ENCODE measurements around the gene ATRNL1.
A peak's percentile ranks its signal among the peaks of the same experiment; 100 is the strongest.
"Not testable (repeated sequence)": the region's sequence is repeated elsewhere in the genome, so short reads cannot be mapped to it uniquely, and the experiment has no call there.

ATRNL1 gene

DNA sequence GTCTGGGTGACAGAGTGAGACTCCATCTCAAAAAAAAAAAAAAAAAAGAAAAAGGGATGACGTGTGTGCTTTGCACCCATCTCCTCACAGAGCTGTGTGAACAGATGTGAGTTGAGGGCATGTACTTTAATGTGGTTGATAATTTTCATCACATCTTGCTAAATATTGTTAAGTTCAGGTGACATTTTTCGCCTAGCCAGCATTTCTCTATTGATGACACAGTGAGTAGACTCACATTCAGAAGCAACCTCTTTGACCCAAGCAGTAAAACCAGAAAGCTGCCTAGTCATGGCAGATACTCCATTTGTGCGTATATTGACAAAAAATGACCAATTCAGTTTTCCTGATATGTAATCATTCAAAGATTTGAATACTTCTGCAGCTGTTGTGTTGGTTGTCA, 126.0 kb downstream of the ATRNL1 start:
- DNase-seq: no peak

DNA sequence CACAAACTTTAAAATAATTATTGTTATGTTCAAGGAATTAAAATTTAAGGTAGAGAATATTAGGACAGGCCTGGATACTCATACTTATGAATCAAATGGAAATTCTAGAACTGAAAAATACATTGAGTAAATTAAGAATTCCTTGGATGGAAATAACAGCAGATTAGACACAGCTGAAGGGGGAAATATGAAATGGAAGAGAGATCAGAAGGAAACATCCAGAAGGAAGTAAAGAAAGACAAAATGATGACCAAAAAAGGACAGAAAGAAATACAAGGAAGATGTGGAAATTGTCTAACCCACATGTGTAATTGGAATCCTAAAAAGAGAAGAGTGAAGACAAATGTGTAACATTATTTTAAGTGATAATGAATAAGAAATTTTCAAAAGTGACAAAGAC, 128.9 kb downstream of the ATRNL1 start:
- no peak for DNase-seq

DNA sequence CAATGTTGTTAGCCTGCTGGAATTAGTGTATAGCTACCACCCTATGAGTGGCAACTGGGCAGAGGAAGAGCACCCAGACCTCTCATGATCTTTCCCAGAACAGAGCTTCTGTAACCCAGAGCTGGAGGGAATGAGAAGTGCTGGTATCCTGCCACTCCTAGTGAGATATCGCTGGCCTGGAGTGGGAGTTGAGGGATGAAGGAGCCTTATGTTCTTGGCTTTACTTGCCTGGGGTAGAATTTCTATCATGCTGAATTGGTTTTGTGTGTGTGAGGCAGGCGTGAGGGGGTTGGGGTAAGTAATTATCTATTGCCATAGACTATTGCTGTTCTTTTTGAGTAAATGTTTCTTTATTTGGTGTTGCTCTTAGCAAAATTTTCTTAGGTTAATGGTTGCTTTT, 146.6 kb downstream of the ATRNL1 start:
- no peak for DNase-seq

DNA sequence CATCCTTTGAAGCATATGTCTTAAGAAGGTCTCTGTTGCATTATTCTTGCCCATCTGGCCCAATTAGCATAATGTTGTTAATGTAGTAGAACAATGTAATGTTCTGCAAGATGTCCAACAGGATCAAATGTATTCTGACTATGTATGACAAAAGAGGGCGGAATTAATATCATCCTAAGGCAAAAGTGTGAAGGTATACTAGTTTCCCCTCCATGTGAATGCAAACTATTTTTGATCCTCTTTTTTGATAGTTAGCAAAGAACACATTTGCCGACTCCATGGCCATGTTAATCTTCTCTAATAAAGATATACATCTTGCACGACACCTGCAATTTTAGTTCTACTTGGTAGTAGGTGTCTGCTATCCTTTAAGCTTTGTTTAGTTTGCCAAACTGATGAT, 157.6 kb downstream of the ATRNL1 start:
- DNase-seq: no peak

DNA sequence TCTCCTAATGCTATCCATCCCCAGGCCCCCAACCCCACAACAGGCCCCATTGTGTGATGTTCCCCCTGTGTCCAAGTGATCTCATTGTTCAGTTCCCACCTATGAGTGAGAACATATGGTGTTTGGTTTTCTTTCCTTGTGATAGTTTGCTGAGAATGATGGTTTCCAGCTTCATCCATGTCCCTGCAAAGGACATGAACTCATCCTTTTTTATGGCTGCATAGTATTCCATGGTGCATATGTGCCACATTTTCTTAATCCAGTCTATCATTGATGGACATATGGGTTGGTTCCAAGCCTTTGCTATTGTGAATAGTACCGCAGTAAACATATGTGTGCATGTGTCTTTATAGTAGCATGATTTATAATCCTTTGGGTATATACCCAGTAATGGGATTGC, 160.6 kb downstream of the ATRNL1 start:
- not testable (repeated sequence) for DNase-seq

DNA sequence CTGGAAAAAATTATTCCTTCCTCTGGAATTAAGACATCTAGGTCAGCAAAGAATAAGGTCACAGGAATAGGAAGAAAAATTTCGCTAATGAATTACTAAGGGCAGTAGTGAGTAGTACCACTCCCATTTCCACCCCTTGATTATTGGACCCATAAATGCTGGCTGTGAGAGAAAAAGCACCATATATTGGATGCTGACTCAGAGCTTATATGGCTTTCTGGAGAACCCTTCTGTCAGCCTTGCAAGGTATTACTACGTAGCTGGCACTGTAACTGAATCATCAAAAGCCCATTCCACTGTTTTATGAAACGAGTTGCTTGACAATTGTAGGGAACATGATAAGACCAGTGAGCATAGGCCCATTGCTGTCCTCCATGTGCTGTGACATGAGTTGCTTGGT, 179.3 kb downstream of the ATRNL1 start:
- DNase-seq: no peak

DNA sequence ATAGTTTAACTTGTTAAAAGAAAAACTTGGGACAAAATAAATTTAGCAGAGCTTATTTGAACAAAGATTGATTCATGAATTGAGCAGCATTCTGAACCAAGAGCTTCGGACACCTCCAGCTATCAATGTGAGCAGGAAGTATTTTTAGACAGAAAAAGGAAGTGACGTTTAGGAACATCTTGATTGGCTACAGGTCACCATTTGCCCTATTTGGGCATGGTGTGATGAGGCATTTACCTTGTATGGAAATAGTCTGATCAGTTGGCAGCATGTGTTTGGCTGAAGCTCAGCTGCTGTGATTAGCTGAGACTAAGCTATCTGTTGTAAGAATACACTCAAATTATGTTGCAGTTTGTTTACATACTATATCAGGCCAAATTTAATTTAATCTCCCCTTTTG, 185.1 kb downstream of the ATRNL1 start:
- DNase-seq: no peak

DNA sequence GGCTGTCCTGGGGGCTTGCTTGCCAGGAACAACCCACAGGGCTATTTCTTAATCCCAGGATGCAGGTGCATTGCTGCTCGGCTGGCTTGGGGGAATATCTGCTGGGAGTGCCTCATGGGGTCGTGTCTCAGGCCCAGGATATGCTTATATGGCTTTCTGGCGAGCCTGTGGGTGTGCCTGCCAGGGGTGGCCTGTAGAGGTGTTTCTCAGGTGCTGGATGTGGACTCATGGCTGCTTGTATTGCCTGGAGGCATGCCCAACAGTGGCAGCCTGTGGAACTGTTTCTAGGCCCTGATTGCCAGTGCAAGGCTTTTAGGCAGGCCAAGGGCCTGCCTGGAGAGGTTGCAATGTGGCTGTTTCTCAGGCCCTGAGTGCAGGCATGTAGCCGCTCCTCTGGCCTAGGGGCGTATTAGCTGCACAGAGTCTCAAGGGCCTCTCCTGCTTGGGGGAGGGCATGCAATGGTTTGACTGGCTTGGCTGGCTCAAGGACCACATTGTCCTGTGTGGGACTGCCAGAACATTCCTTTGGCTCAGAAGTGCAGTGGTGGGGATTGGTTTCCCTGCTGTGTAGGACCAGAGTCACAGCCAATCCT, 202.1 kb downstream of the ATRNL1 start:
- DNase-seq: no peak

DNA sequence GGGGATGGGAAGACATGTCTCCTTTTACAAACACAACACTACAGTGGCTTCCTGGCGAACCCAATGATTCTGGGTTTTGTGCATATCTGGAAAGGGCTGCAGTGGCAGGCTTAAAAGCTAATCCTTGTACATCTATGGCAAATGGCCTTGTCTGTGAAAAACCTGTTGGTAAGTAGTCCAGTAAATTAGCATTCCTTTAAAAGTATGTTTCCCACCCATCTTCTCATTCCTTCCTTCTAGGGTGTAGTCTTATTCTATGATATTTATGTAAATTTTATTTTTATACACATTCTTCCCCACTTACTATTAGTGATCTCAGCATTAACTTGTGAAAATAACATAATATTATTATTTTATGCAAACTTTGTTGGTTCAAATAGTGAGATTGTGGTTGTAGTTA, 206.9 kb downstream of the ATRNL1 start:
- DNase-seq: no peak

DNA sequence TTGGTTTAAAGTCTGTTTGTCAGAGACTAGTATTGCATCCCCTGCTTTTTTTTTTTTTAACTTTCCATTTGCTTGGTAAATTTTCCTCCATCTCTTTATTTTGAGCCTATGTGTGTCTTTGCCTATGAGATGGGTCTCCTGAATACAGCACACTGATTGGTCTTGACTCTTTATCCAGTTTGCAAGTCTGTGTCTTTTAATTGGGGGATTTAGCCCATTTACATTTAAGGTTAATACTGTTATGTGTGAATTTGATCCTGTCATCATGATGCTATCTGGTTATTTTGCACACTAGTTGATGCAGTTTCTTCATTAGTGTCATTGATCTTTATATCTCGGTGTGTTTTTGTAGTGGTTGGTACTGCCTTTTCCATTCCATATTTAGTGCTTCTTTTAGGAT, 226.5 kb downstream of the ATRNL1 start:
- not testable (repeated sequence) for DNase-seq

DNA sequence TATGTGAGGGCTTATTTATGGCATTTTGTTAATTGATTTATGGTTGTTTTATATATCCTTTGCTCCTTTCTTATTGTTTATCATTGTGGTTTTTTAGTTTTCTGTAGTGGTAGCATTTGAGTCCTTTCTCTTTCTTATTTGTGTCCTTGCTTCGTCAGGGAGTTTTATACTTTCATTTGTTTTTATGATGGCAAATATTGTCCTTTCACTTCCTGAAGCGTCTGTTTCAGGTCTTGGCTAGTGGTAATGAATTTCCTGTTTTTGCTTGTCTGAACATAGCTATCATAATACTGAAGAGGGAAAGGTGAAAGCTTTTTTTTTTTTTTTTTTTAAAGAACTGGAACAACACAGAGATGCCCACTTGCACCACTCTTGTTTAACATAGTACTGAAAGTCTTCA, 228.2 kb downstream of the ATRNL1 start:
- DNase-seq: no peak

DNA sequence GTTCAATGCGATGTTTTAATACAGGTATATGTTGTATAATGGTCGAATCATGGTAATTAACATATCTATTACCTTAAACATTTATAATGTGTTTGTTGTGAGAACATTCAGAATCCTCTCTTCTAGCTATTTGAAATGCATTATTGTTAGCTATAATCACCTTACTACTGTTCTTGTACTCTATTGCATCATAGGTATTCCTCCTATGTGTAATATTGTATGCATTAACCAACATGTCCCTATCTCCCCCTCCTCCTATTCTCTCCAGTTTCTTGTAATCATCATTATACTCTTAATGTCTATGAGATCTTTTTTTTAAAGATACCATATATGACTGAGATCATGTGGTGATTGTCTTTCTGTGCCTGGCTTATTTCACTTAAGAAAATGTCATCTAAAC, 235.2 kb downstream of the ATRNL1 start:
- DNase-seq: no peak

DNA sequence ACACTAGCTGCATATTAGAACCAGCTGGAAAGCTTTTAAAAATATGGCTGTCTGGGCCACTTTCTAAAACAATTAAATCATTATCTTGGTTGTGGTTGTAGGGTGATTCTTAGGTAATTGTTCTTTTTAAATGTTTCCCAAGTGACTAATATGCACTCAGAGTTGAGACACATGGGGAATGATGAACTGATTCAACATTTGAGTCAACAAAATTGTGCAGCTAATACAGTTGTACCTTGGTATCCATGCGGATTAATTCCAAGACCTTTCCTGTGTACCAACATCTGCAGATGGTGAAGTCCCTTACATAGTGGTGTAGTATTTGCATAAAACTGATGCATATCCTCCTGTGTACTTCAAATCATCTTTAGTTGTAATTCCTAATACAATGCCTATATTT, 242.2 kb downstream of the ATRNL1 start:
- DNase-seq: no peak

DNA sequence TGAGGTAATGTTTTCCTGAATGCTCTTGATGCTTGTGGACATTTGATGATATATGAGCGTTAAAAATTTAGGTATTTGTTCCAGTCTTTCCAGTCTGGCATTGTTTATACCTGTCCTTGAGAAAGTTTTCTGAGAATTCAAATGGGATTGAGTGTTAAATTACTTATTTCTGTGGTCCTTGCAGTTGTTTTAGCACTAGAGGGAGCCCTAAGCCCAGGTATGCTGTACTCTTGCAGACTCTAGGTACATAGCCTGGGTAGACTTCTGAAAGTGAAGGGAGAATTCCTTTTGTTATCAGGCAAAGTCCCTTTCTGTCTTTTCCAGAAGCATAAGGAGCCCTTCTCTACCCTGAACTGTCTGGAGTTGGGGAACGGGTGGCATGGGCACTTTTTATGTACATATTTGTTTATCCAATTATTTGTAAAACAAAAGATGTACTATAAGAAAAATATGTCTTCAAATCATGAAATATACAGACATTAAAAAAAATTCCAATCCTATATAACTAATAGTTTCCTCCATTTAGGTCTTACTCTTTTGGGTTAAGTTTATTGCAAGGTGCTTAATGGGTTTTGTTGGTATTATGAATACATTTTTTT, 262.1 kb downstream of the ATRNL1 start:
- DNase-seq: peak; percentile 39

DNA sequence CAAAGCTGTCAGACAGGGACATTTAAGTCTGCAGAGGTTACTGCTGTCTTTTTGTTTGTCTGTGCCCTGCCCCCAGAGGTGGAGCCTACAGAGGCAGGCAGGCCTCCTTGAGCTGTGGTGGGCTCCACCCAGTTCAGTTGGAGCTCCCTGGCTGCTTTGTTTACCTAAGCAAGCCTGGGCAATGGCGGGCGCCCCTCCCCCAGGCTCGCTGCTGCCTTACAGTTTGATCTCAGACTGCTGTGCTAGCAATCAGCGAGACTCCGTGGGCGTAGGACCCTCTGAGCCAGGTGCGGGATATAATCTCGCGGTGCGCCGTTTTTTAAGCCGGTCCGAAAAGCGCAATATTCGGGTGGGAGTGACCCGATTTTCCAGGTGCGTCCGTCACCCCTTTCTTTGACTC, 274.8 kb downstream of the ATRNL1 start:
- not testable (repeated sequence) for DNase-seq

DNA sequence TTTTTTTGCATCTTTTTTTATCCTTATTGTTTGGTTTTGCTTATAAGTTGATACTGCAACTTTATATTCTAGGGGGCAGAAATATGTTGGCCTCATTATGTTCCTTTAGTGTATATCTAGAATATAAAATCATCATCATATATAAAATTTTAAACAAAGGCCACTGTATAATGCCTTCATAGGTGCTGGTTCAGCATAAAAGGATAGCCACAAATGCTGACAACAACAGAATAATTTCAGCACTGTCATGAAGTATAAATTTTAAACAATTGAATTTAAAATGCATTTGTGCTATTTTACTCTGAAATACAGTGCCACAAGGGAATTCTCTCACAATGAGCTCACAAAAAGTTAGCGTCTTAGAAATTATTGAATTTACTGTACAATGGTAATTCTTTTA, 285.9 kb downstream of the ATRNL1 start:
- no peak for DNase-seq

DNA sequence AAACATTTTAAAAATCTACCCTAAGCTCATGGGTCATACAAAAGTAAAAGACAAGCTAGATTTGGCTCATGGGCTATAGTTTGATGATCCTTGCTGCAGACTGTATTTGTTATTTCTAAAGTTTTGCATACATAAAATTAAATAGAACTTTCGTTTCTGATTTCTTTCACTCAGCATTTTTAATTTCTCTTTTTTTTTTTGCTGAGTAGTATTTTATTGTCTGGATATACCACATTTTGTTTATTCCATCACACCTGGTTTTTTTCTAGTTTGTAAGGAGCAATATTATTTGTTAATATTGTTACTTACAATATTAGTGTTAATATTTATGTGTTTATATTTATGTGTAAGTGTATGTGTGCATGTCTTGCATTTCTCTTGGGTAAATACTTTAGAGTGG, 291.5 kb downstream of the ATRNL1 start:
- DNase-seq: no peak

DNA sequence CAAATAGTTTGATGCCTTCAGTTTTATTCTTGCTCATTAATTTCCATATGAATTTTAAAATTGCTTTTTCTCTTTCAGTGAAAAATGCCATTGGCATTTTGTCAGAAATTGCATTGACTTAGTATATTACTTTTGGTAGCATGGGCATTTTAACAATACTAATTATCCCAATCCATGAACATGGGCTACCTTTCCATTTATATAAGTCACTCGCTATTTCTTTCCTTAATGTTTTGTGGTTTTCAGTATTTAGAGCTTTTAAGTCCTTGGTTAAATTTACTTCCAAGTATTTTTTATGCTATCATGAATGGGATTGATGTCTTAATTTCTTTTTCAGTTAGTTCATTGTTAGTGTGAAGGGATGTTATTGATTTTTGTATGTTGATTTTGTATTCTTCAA, 297.4 kb downstream of the ATRNL1 start:
- no peak for DNase-seq

DNA sequence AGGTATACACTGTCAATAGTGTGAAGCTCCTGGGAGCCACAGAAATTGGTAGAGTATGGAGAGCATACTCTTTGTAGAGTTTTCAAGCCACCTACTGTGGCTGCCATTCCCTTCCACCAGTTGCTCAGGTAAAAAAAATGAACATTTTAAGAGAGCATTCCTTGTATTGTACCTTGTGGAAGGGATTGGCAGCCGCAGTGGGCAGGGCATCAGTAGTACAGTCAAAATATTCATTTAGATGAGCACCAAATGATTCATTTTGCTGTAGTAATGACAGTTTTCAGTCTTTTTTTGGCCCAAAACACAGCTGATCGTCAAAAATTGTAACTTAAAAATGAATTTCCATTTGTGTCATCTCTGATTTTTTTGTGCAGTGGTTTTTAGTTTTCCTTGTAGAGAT, 304.9 kb downstream of the ATRNL1 start:
- no peak for DNase-seq

DNA sequence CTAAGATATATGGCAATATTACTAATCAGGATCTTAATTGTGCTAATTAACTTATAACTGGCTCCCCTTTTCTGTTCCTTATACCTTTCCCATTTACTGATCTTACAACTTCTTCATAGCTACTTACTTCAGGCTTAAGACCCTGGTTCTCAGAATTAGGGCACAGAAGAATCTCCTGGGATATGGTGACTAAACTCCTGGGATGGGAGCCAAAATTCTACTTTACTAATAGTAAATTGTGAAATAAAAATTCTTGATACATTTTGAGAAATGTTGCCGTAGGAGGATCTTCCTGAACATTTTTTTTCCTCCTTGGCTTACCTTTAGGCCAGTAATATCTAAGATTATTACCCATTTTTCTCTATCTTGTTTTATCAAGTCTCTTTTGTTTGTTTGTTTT, 309.5 kb downstream of the ATRNL1 start:
- no peak for DNase-seq

DNA sequence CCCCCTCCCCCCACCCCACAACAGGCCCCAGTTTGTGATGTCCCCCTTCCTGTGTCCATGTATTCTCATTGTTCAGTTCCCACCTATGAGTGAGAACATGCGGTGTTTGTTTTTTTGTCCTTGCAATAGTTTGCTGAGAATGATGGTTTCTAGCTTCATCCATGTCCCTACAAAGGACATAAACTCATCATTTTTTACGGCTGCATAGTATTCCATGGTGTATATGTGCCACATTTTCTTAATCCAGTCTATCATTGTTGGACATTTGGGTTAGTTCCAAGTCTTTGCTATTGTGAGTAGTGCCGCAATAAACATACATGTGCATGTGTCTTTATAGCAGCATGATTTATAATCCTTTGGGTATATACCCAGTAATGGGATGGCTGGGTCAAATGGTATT, 312.7 kb downstream of the ATRNL1 start:
- DNase-seq: not testable (repeated sequence)

DNA sequence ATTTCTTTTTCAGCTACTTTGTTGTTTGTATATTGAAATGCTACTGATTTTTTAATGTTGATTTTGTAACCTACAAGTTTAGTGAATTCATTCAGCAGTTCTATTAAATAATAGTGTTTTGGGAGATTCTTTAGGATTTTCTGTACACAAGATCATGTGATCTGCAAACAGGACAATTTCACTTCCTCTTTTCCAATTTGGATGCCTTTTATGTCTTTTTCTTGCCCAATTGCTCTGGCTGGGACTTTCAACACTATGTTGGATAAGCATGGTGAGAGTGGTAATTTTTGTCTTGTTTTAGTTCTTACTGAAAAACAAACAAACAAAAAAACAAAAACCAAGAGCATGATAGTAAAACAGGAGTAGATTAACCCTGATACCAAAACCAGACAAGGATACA, 316.2 kb downstream of the ATRNL1 start:
- DNase-seq: no peak

DNA sequence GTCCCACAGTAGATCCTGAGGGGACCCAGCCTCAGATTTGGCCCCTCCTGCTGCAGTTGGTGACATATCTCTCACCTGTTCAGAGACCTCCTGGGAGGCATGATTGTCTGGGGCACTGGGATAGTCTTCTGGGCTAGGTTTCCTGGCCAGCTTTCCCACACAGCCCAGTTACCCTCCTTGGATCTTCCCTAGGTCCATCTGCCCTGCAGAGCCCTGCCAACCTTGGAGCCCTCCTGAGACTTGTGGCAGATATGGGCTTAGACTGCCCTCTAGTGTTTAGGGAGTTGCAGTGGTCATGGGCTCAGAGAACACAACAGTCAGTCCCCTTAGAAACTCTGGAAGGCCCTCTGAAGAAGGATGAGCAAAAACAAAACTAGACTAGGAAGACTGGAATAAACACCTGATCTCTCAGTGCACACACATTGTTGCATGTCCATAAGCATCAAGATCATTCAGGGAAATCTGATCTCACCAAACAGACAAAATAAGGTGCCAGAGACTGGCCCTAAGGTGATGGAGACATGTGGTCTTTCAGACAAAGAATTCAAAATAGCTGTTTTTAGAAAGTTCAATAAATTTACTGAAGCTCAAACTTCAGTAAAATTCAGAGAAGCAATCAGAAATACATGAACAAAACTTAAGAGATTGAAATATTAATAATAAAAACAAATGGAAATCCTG, 324.6 kb downstream of the ATRNL1 start:
- no peak for DNase-seq

DNA sequence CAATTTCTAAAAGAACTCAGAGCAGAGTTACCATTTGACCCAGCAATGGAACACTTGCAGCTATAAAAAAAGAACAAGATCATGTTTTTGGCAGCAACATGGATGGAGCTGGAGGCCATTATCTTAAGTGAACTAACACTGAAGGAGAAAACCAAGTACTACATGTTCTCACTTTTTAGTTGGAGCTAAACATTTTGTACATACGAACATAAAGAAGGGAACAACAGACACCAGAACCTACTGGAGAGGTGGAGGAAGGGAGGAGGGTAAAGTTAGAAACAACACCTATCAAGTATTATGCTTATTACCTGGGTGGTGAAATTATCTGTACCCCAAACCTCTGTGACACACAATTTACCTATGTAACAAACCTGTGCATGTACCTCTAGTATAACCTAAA, 329.5 kb downstream of the ATRNL1 start:
- DNase-seq: no peak

DNA sequence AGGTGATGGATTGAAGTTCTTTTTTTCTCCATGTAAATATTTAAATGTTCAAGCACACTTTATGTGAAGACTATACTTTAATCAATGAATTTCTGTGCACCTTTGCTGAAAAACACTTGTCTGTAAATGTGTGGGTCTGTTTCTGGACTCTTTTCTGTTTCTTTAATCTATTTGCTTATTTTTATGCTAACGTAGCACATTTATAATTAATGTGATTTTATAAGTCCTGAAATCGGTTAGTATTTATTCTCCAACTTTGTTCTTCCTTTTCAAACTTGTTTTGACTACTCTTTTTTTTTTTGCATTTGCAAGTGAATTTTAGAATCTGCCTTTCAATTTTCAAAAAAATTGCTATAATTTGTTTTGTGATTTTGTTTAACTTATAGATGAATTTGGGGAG, 334.4 kb downstream of the ATRNL1 start:
- DNase-seq: no peak
